ENCODE data around the gene MATR3.
A peak's percentile ranks its signal among the peaks of the same experiment; 100 is the strongest.

MATR3 gene

DNA sequence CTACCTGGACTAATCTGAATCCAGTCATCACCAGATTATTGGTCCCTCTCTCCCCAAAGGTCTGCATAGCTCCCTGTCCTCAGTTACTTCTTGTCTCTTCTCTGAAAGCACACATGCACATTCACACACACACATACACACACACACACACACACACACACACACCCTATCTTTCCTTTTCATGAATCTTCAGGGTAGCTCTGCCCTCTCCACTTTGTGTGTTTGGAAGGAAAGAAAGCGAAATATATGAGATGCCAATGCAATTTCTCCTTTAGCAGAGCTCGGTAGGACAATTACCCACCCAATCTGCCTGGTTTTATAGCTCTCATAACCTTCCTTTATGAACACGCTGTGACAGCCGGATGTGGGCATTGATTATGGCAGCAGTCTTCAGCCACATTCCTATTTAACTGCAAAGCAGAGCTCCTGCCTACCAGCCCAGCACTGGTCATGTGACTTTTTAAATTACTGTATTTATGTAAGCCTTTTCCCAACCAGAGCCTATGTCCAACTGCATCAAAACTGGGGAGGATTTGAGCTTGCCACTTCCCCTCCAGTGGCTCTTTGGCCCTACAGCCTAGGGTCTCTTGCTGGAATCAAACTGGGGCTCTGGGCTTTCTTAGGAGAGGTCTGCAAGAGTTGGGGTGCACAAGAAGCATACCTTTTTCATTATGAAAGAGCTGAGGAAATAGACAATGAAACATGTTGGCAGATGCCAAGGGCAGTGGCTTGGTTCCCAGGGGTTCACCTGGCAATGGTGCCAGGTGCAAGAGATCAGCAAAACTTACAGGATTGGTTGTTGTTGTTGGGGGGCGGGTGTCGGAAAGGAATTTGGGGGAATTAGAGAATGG lies 20.8 kb upstream of the MATR3 start:
- TF ChIP-seq, protein P1, sequence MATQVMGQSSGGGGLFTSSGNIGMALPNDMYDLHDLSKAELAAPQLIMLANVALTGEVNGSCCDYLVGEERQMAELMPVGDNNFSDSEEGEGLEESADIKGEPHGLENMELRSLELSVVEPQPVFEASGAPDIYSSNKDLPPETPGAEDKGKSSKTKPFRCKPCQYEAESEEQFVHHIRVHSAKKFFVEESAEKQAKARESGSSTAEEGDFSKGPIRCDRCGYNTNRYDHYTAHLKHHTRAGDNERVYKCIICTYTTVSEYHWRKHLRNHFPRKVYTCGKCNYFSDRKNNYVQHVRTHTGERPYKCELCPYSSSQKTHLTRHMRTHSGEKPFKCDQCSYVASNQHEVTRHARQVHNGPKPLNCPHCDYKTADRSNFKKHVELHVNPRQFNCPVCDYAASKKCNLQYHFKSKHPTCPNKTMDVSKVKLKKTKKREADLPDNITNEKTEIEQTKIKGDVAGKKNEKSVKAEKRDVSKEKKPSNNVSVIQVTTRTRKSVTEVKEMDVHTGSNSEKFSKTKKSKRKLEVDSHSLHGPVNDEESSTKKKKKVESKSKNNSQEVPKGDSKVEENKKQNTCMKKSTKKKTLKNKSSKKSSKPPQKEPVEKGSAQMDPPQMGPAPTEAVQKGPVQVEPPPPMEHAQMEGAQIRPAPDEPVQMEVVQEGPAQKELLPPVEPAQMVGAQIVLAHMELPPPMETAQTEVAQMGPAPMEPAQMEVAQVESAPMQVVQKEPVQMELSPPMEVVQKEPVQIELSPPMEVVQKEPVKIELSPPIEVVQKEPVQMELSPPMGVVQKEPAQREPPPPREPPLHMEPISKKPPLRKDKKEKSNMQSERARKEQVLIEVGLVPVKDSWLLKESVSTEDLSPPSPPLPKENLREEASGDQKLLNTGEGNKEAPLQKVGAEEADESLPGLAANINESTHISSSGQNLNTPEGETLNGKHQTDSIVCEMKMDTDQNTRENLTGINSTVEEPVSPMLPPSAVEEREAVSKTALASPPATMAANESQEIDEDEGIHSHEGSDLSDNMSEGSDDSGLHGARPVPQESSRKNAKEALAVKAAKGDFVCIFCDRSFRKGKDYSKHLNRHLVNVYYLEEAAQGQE (IDR thresholded peaks at IDR 0.05; ENCODE audit: insufficient read depth in 1 of 2, low read depth in 2 of 2, low read length in 2 of 2) = no peak
- TF ChIP-seq SIN3A (IDR thresholded peaks at IDR 0.05; ENCODE audit: borderline replicate concordance, insufficient read depth, low read length) (no peak), POLR2AphosphoS5 (IDR thresholded peaks at IDR 0.05; ENCODE audit: low read depth, low read length) (no peak), TAF1 (IDR thresholded peaks at IDR 0.05; ENCODE audit: borderline replicate concordance, insufficient read depth, low read length) (no peak), FOXP2 (optimal IDR thresholded peaks at IDR 0.05; ENCODE audit: borderline replicate concordance, extremely low read depth, extremely low read length, insufficient read depth) (no peak)

DNA sequence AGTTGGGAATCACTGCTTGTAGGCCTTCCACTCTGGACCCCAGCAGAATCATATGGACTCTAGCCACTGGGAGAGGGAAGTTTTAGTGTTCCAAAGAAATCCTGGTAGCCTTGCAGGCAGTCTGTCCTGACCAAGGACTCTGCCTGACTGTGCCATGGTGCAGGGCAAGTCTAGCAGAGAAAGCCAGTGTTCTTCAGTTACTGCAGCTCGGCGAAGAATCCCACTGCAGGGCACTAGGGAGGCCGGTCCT lies 20.3 kb upstream of the MATR3 start:
- TF ChIP-seq POLR2AphosphoS5 (IDR thresholded peaks at IDR 0.05; ENCODE audit: low read depth, low read length) = no peak
- TF ChIP-seq, protein P1 (IDR thresholded peaks at IDR 0.05; ENCODE audit: insufficient read depth in 1 of 2, low read depth in 2 of 2, low read length in 2 of 2) = no peak
- TF ChIP-seq FOXP2 (optimal IDR thresholded peaks at IDR 0.05; ENCODE audit: borderline replicate concordance, extremely low read depth, extremely low read length, insufficient read depth) = no peak
- TF ChIP-seq TAF1 (IDR thresholded peaks at IDR 0.05; ENCODE audit: borderline replicate concordance, insufficient read depth, low read length) = no peak
- TF ChIP-seq SIN3A (IDR thresholded peaks at IDR 0.05; ENCODE audit: borderline replicate concordance, insufficient read depth, low read length) = no peak

DNA sequence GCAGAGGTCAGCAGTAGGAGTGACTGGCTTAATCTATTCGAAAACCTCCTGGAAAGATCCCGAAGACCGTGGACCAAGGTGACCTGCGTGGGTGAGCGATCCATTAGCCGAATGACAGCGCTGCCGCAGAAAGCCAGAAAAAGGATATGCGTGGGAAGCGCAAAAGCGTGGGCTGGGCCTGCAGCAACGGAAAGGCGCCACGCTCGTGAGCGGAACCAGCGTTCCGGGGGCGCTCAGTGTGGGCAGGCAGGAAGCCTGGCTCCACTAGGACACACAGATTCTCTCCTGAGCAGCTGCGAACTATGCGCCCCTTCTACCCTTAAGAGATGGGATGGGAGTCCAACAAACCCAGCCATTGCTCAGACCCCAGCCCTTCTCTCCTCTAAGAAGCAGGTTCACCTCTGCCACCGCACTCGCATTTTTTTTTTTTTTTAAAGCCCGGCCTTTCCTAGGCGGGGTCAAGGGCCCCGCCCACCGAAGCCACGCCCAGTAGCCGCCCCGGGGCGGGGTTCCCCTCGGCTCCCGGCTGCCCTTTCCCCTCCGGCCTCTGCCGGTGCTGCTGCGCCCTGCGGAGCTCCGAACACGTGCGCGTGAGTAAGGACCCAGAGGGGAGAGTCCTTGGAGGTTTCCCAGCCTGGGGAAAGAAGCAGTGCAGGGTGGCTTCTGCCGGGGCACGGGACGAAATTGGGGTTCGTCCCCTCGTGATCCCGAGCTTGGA lies 19.8 kb upstream of the MATR3 start:
- peak; percentile 65 for TF ChIP-seq FOXP2 (optimal IDR thresholded peaks at IDR 0.05; ENCODE audit: borderline replicate concordance, extremely low read depth, extremely low read length, insufficient read depth)
- peak; percentile 99 for TF ChIP-seq TAF1 (IDR thresholded peaks at IDR 0.05; ENCODE audit: borderline replicate concordance, insufficient read depth, low read length)
- 0 out of 2 replicates have a peak, but pooled peaks have one; percentile 18 for TF ChIP-seq SIN3A (IDR thresholded peaks at IDR 0.05; ENCODE audit: borderline replicate concordance, insufficient read depth, low read length)
- peak; percentile 98 for TF ChIP-seq POLR2AphosphoS5 (IDR thresholded peaks at IDR 0.05; ENCODE audit: low read depth, low read length)
- TF ChIP-seq, protein P1 (IDR thresholded peaks at IDR 0.05; ENCODE audit: insufficient read depth in 1 of 2, low read depth in 2 of 2, low read length in 2 of 2) = peak; percentile 55 to 68; a peak in 3 of 4 replicates

DNA sequence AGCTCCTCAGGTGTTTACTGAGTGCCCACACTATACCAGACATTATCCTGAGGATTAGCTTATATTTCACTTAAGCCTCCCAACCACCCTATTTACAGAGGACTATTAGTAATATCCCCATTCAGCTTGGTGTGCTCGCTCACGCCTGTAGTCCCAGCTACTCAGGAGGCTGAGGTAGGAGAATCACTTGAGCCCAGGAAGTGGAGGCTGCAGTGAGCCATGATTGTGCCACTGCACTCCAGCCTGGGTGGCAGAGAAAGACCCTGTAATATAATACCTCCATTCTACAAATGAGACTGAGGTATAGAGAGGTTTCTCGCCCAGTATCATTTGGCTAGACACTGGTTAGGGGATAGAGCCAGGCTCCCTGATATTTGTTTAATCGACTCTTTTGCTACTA lies 18.0 kb upstream of the MATR3 start:
- no peak for TF ChIP-seq FOXP2 (optimal IDR thresholded peaks at IDR 0.05; ENCODE audit: borderline replicate concordance, extremely low read depth, extremely low read length, insufficient read depth)
- no peak for TF ChIP-seq SIN3A (IDR thresholded peaks at IDR 0.05; ENCODE audit: borderline replicate concordance, insufficient read depth, low read length)
- TF ChIP-seq, protein P1 (IDR thresholded peaks at IDR 0.05; ENCODE audit: insufficient read depth in 1 of 2, low read depth in 2 of 2, low read length in 2 of 2) = no peak
- TF ChIP-seq POLR2AphosphoS5 (IDR thresholded peaks at IDR 0.05; ENCODE audit: low read depth, low read length) = no peak
